ENCODE measurements around the gene PITRM1.

Gene PITRM1

GRCh38 chr10:3137958-3138726, 34.4 kb downstream of the PITRM1 start:
- DNase-seq = no peak

- no peak for DNase-seq
Measured at GRCh38 chr10:3136763-3137611, 35.6 kb downstream of the PITRM1 start.

- DNase-seq = no peak
Measured at GRCh38 chr10:3136336-3136735, 36.2 kb downstream of the PITRM1 start.

- DNase-seq = no peak
Measured at GRCh38 chr10:3135006-3135405, 37.6 kb downstream of the PITRM1 start.

GRCh38 chr10:3133948-3134347, 38.6 kb downstream of the PITRM1 start:
- no peak for DNase-seq

- DNase-seq = no peak
Measured at GRCh38 chr10:3132036-3133025, 40.3 kb downstream of the PITRM1 start.

GRCh38 chr10:3131098-3131497, 41.5 kb downstream of the PITRM1 start:
- DNase-seq = no peak

GRCh38 chr10:3129581-3130340, 42.8 kb downstream of the PITRM1 start:
- DNase-seq = no peak

- DNase-seq = no peak
Measured at GRCh38 chr10:3128379-3129130, 44.0 kb downstream of the PITRM1 start.

- DNase-seq = no peak
Measured at GRCh38 chr10:3127921-3128320, 44.7 kb downstream of the PITRM1 start.

- DNase-seq = no peak
Measured at GRCh38 chr10:3126741-3127346, 45.7 kb downstream of the PITRM1 start.

- DNase-seq = no peak
Measured at GRCh38 chr10:3126249-3126648, 46.3 kb downstream of the PITRM1 start.

- DNase-seq = no peak
Measured at GRCh38 chr10:3125527-3126170, 46.9 kb downstream of the PITRM1 start.

GRCh38 chr10:3124412-3125175, 48.0 kb downstream of the PITRM1 start:
- no peak for DNase-seq

- DNase-seq = no peak
Measured at GRCh38 chr10:3123571-3124411, 48.8 kb downstream of the PITRM1 start.

- DNase-seq = no peak
Measured at GRCh38 chr10:3122486-3123205, 49.9 kb downstream of the PITRM1 start.

- DNase-seq = no peak
Measured at GRCh38 chr10:3122034-3122433, 50.5 kb downstream of the PITRM1 start.
